Measurements from ENCODE around the gene RASSF3.

DNA sequence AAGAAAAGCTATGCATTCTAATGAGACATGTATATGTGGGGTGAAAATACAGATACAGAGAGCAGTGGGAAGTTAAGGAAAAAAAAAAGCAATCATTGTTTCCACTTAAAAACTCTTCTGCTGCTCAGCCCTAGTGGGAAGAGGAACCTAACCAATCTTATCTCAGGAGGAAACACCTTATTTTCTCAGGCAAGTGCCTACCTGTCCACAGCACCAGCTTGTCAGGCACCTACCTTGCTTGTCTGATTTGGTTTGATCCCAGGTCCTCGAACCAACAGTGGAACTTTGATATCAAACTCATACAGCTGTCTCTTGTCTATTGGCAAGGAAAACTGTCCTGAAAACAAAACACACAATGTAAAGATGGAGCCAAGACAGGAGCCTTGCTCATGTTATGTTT, 126.5 kb downstream of the RASSF3 start:
- TF ChIP-seq, protein P1, sequence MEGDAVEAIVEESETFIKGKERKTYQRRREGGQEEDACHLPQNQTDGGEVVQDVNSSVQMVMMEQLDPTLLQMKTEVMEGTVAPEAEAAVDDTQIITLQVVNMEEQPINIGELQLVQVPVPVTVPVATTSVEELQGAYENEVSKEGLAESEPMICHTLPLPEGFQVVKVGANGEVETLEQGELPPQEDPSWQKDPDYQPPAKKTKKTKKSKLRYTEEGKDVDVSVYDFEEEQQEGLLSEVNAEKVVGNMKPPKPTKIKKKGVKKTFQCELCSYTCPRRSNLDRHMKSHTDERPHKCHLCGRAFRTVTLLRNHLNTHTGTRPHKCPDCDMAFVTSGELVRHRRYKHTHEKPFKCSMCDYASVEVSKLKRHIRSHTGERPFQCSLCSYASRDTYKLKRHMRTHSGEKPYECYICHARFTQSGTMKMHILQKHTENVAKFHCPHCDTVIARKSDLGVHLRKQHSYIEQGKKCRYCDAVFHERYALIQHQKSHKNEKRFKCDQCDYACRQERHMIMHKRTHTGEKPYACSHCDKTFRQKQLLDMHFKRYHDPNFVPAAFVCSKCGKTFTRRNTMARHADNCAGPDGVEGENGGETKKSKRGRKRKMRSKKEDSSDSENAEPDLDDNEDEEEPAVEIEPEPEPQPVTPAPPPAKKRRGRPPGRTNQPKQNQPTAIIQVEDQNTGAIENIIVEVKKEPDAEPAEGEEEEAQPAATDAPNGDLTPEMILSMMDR (optimal IDR thresholded peaks at IDR 0.05 in 1 of 3, IDR thresholded peaks at IDR 0.05 in 1 of 3, conservative IDR thresholded peaks at IDR 0.05 in 1 of 3; ENCODE audit: extremely low read depth in 1 of 3, insufficient read depth in 2 of 3, low read length in 3 of 3): no peak
- TF ChIP-seq EZH2 (IDR thresholded peaks at IDR 0.05; ENCODE audit: low read length): no peak

All from keratinocyte (primary cell).